GM12878 (cell line): ENCODE data around the gene KCTD6. TPM values are rescaled to one million over a fixed set of nuclear protein-coding genes. Genes with fewer than 3 reads are reported as not detected.

ENCODE experiments used
- ATAC-seq: fragments of 200-7000 bp; cut with Tn5 transposase; 3 replicates; pipeline ENCODE4 v1.9.1; 2020; ENCODE audit warnings: mild to moderate bottlenecking, moderate library complexity
- BruUV-seq: library from RNA; stranded (reverse); fragments of 400-500 nt; replicated peaks from 2 replicates; lab custom pipeline; 2021; lab: Mats Ljungman, UMichigan
- CTCF ChIA-PET: fragments of 300-600 bp; sonication (Branson Sonifier 250); formaldehyde crosslinking; extraction: SDS; loops from one replicate; lab custom pipeline; 2021; ENCODE audit warnings: inconsistent platforms; lab: Yijun Ruan, JAX
- POLR2A ChIA-PET: fragments of 350-600 bp; formaldehyde crosslinking; extraction: SDS; loops from one replicate; lab custom pipeline; 2021; ENCODE audit warnings: inconsistent platforms; lab: Charles Lee
- RAD21 ChIA-PET: fragments of 300-600 bp; sonication (Branson Sonifier 250); formaldehyde crosslinking; loops from one replicate; lab custom pipeline; 2023; ENCODE audit warnings: antibody characterized with exemption; ENCODE audit not compliant: unreplicated experiment; lab: Charles Lee
- SMC1A ChIA-PET: fragments of 300-600 bp; sonication (Branson Sonifier 250); formaldehyde crosslinking; loops from one replicate; lab custom pipeline; 2023; ENCODE audit not compliant: unreplicated experiment, uncharacterized antibody; lab: Charles Lee
- DNase-seq: peaks from one replicate; pipeline ENCODE4 v3.0.0-alpha.2; 2011; ENCODE audit warnings: low read depth, low spot score
- FAIRE-seq: peaks from 3 replicates; lab custom pipeline; 2011; peaks lifted over from hg19 to GRCh38; lab: Jason Lieb, UNC
- H2AFZ ChIP-seq: 2 replicates; pipeline ENCODE4 v1.6.0; 2011; ENCODE audit warnings: low read depth, low read length, control low read depth; ENCODE audit not compliant: control insufficient read depth
- H3K27ac ChIP-seq: 2 replicates; pipeline ENCODE4 v1.5.1; 2011; ENCODE audit warnings: control low read depth; ENCODE audit not compliant: control insufficient read depth, insufficient read depth
- H3K27me3 ChIP-seq, 2 experiments: replicated peaks in 1 of 2; 2 replicates each; pipeline versions ENCODE4 v1.6.0 to v1.6.1; 2011; ENCODE audit warnings: low read length in 1 of 2; ENCODE audit not compliant: control insufficient read depth in 2 of 2, insufficient read depth in 2 of 2
- H3K36me3 ChIP-seq, 2 experiments: 2 replicates each; pipeline ENCODE4 v1.5.1; 2011; ENCODE audit warnings: low read length in 1 of 2; ENCODE audit not compliant: control insufficient read depth in 2 of 2, insufficient read depth in 2 of 2
- H3K4me1 ChIP-seq: 2 replicates; pipeline ENCODE4 v1.6.1; 2011; ENCODE audit warnings: mild to moderate bottlenecking, low read length, moderate library complexity, mixed read lengths; ENCODE audit not compliant: control insufficient read depth, insufficient read depth
- H3K4me2 ChIP-seq: 2 replicates; pipeline ENCODE4 v1.6.0; 2011; ENCODE audit warnings: control low read depth; ENCODE audit not compliant: control insufficient read depth, insufficient read depth
- H3K4me3 ChIP-seq: fragments of 200-600 bp; sonication (generic); 2 replicates; pipeline ENCODE4 v1.5.1; 2016
- H3K79me2 ChIP-seq: 2 replicates; pipeline ENCODE4 v1.6.0; 2011; ENCODE audit warnings: low read length; ENCODE audit not compliant: control insufficient read depth, insufficient read depth
- H3K9ac ChIP-seq: 2 replicates; pipeline ENCODE4 v1.8.0; 2011; ENCODE audit warnings: low read length, control low read depth, mixed read lengths; ENCODE audit not compliant: control insufficient read depth, insufficient read depth
- H3K9me3 ChIP-seq: replicated peaks from 3 replicates; pipeline ENCODE4 v1.5.1; 2011; ENCODE audit warnings: mild to moderate bottlenecking, low read length; ENCODE audit not compliant: control insufficient read depth, insufficient read depth
- H4K20me1 ChIP-seq: 2 replicates; pipeline ENCODE4 v1.6.0; 2011; ENCODE audit not compliant: control insufficient read depth, insufficient read depth
- BCL11A ChIP-seq: IDR thresholded peaks from 2 replicates; pipeline ENCODE4 v1.6.1; 2011; ENCODE audit warnings: low read depth, low read length
- MYB ChIP-seq: fragments of 150-350 bp; IDR thresholded peaks from 2 replicates; pipeline ENCODE4 v1.6.1; 2014; ENCODE audit warnings: mild to moderate bottlenecking, low read depth, low read length, borderline replicate concordance
- PAX8 ChIP-seq: fragments of 450-650 bp; IDR thresholded peaks from 2 replicates; pipeline ENCODE4 v1.6.1; 2017; ENCODE audit warnings: mild to moderate bottlenecking, moderate library complexity
- TCF3 ChIP-seq: IDR thresholded peaks from 2 replicates; pipeline ENCODE4 v1.6.1; 2012; ENCODE audit warnings: low read depth, mild to moderate bottlenecking, low read length, borderline replicate concordance; ENCODE audit not compliant: insufficient read depth
- ZNF217 ChIP-seq: fragments of 450-650 bp; IDR thresholded peaks from 2 replicates; pipeline ENCODE4 v1.6.1; 2017; ENCODE audit warnings: antibody characterized with exemption, mild to moderate bottlenecking
- ZNF274 ChIP-seq: IDR thresholded peaks from one replicate; pipeline ENCODE4 v1.8.0; 2011; ENCODE audit not compliant: insufficient read length, insufficient read depth
- ZNF622 ChIP-seq: fragments of 450-650 bp; IDR thresholded peaks from 2 replicates; pipeline ENCODE4 v1.6.1; 2017; ENCODE audit warnings: mild to moderate bottlenecking, inconsistent platforms
- WGBS: methylation state at CpG from one replicate; pipeline ENCODE4 v1.1.6; 2016; ENCODE audit warnings: low lambda C conversion rate; ENCODE audit not compliant: insufficient replicate concordance, insufficient coverage; ENCODE audit errors: missing lambda C conversion rate; 5-methylcytosine and 5-hydroxymethylcytosine counted together
- in situ Hi-C: fragments of 300-500 bp; cut with MboI; formaldehyde crosslinking; loops from 9 replicates; pipeline ENCODE4 v1.14.3; 2018; ENCODE audit warnings: mixed read lengths
- intact Hi-C: fragments of 100-400 bp; cut with micrococcal nuclease; formaldehyde crosslinking; loops from one replicate; pipeline ENCODE4 v1.14.2; 2022; ENCODE audit not compliant: unreplicated experiment
- polyA plus RNA-seq, 11 experiments: library from polyadenylated mRNA; depleted of rRNA in 4 of 11; unstranded in 6 of 11; stranded (reverse) in 5 of 11; fragments of >200 nt; fragmentation: Nextera tagmentation in 4 of 11; fragmentation: Illumina TruSeq in 1 of 11; extraction: Ambion mirVana in 4 of 11; extraction: Trizol in 1 of 11; gene quantifications; 1 replicate in 1 of 11; 2 replicates in 10 of 11; pipeline versions ENCODE4 v1.2.1 to v1.2.3, GENCODE V29; 2011 to 2016; ENCODE audit warnings: inconsistent platforms in 2 of 11, missing spikeins in 2 of 11, low read depth in 1 of 11
- total RNA-seq, 4 experiments: library from RNA; depleted of rRNA in 3 of 4; stranded (reverse); fragments of >200 nt in 3 of 4; fragmentation: Illumina TruSeq in 1 of 4; extraction: Trizol in 1 of 4; gene quantifications; 2 replicates each; pipeline versions ENCODE4 v1.2.1 to v1.2.3, GENCODE V29; 2013 to 2021
- TF ChIP-seq, protein P1 (sequence below): fragments of 450-650 bp; IDR thresholded peaks from 2 replicates; pipeline ENCODE4 v1.6.1; 2018; ENCODE audit warnings: mild to moderate bottlenecking, low read depth, moderate library complexity; ENCODE audit not compliant: partially characterized antibody
- TF ChIP-seq, protein P2 (sequence below), 3 experiments: IDR thresholded peaks in 2 of 3; conservative IDR thresholded peaks in 1 of 3; 2 replicates each; pipeline ENCODE4 v1.5.1; 2011; ENCODE audit warnings: low read depth in 3 of 3, low read length in 3 of 3, mild to moderate bottlenecking in 3 of 3, control low read depth in 2 of 3, moderate library complexity in 2 of 3, inconsistent platforms in 1 of 3, mixed read lengths in 1 of 3; ENCODE audit not compliant: control insufficient read depth in 2 of 3, insufficient read depth in 1 of 3; ENCODE audit errors: extremely low read depth in 1 of 3
- TF ChIP-seq, protein P3 (sequence below): fragments of 450-650 bp; IDR thresholded peaks from 2 replicates; pipeline ENCODE4 v1.6.1; 2017; ENCODE audit warnings: antibody characterized with exemption, mild to moderate bottlenecking, moderate library complexity
- TF ChIP-seq, protein P4 (sequence below): IDR thresholded peaks from 2 replicates; pipeline ENCODE4 v1.6.1; 2012; ENCODE audit warnings: low read depth, low read length, improper control_type of control experiment

Gene KCTD6
- total and polyA plus RNA-seq, 10 of the 15 experiments (the other 5 are each of a cell fraction or from before 2014, with no cell fraction given): 5.2 to 10.7 (median 8.7) TPM

DNA sequence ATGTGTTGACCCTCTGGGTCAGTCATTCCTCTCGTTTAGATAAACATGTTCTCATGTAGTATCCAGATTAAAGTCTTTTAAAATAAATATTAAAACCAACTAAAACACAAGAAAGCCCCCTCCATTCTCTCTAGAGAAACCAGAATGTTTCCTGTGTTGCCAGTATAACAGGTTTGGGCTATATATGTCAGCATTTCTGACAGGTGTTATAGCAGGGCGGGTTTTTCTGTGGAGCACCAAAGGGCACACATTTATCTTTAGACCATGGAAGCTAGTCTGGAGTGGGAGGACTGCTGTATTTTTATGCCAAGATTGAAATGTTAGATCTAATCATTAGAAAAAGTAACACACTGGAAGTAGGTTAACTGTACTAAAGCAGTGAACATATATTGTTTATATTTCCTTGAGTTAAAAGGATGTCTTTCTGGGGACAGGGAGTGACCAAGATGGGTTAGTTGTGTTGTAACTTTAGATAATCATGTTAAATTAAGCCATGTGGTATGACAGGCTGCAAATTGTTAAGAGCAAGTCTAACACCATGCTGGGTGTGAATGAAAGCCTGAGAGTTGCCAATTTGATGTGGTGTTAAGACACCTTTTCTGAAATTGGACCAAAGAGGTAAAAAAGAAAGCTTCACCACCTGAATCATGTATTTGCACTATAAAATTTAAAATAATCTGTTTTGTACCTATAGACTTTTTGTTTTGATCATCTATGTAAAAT, 15.6 kb downstream of the KCTD6 start (continued):
- TF ChIP-seq, protein P1, sequence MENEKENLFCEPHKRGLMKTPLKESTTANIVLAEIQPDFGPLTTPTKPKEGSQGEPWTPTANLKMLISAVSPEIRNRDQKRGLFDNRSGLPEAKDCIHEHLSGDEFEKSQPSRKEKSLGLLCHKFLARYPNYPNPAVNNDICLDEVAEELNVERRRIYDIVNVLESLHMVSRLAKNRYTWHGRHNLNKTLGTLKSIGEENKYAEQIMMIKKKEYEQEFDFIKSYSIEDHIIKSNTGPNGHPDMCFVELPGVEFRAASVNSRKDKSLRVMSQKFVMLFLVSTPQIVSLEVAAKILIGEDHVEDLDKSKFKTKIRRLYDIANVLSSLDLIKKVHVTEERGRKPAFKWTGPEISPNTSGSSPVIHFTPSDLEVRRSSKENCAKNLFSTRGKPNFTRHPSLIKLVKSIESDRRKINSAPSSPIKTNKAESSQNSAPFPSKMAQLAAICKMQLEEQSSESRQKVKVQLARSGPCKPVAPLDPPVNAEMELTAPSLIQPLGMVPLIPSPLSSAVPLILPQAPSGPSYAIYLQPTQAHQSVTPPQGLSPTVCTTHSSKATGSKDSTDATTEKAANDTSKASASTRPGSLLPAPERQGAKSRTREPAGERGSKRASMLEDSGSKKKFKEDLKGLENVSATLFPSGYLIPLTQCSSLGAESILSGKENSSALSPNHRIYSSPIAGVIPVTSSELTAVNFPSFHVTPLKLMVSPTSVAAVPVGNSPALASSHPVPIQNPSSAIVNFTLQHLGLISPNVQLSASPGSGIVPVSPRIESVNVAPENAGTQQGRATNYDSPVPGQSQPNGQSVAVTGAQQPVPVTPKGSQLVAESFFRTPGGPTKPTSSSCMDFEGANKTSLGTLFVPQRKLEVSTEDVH: no peak
- TF ChIP-seq PAX8: no peak

DNA sequence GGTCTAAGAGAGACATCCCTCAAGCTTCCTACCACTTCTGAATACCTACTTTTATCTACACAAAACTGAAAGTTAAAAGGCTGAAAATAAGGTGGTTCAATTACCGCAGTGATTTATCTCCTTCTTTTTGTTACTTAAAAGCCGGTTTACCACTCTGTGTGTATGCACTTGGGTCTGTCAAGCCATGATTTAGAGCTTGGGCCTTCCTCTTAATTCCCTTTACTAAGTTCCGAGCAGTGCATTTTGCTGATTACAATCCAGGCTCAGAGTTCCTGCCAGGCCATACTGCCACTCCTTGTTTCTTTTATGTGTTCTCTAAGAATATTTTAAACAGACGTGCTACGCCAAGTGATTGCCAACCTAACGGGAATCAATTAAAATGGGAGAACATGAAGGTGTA, 16.5 kb downstream of the KCTD6 start:
- H3K27me3 ChIP-seq: no peaks in the 10 kb centered on the region
- SMC1A ChIA-PET: interaction anchor here (1.1 kb wide), 1 partner anchor 8 kb away, joined by 3 read pairs; no protein-coding TSS in a partner anchor
- WGBS: 65% methylated on average over 6 of the region's 6 CpGs
- TF ChIP-seq ZNF217: no peak
- no peak for TF ChIP-seq ZNF622
- TF ChIP-seq, protein P2, sequence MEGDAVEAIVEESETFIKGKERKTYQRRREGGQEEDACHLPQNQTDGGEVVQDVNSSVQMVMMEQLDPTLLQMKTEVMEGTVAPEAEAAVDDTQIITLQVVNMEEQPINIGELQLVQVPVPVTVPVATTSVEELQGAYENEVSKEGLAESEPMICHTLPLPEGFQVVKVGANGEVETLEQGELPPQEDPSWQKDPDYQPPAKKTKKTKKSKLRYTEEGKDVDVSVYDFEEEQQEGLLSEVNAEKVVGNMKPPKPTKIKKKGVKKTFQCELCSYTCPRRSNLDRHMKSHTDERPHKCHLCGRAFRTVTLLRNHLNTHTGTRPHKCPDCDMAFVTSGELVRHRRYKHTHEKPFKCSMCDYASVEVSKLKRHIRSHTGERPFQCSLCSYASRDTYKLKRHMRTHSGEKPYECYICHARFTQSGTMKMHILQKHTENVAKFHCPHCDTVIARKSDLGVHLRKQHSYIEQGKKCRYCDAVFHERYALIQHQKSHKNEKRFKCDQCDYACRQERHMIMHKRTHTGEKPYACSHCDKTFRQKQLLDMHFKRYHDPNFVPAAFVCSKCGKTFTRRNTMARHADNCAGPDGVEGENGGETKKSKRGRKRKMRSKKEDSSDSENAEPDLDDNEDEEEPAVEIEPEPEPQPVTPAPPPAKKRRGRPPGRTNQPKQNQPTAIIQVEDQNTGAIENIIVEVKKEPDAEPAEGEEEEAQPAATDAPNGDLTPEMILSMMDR (IDR thresholded peaks at IDR 0.05 in 2 of 3, conservative IDR thresholded peaks at IDR 0.05 in 1 of 3; ENCODE audit: control insufficient read depth in 2 of 3, extremely low read depth in 1 of 3, insufficient read depth in 1 of 3, low read depth in 3 of 3, low read length in 3 of 3): no peak
- TF ChIP-seq, protein P3, sequence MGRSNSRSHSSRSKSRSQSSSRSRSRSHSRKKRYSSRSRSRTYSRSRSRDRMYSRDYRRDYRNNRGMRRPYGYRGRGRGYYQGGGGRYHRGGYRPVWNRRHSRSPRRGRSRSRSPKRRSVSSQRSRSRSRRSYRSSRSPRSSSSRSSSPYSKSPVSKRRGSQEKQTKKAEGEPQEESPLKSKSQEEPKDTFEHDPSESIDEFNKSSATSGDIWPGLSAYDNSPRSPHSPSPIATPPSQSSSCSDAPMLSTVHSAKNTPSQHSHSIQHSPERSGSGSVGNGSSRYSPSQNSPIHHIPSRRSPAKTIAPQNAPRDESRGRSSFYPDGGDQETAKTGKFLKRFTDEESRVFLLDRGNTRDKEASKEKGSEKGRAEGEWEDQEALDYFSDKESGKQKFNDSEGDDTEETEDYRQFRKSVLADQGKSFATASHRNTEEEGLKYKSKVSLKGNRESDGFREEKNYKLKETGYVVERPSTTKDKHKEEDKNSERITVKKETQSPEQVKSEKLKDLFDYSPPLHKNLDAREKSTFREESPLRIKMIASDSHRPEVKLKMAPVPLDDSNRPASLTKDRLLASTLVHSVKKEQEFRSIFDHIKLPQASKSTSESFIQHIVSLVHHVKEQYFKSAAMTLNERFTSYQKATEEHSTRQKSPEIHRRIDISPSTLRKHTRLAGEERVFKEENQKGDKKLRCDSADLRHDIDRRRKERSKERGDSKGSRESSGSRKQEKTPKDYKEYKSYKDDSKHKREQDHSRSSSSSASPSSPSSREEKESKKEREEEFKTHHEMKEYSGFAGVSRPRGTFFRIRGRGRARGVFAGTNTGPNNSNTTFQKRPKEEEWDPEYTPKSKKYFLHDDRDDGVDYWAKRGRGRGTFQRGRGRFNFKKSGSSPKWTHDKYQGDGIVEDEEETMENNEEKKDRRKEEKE: no peak
- TF ChIP-seq, protein P4, sequence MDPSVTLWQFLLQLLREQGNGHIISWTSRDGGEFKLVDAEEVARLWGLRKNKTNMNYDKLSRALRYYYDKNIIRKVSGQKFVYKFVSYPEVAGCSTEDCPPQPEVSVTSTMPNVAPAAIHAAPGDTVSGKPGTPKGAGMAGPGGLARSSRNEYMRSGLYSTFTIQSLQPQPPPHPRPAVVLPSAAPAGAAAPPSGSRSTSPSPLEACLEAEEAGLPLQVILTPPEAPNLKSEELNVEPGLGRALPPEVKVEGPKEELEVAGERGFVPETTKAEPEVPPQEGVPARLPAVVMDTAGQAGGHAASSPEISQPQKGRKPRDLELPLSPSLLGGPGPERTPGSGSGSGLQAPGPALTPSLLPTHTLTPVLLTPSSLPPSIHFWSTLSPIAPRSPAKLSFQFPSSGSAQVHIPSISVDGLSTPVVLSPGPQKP: no peak
- no peak for TF ChIP-seq MYB
- TF ChIP-seq BCL11A: no peak
- TF ChIP-seq TCF3: no peak
- no peak for TF ChIP-seq ZNF274

More for the DNA sequence above, 16.5 kb downstream of the KCTD6 start:
- ATAC-seq: no peak
- intact Hi-C loops (no loop called here), in situ Hi-C loops (no loop called here)
- Histone ChIP-seq H3K36me3 (no peaks in the 10 kb centered on the region), H3K4me1 (no peaks in the 10 kb centered on the region), H3K79me2 (no peaks in the 10 kb centered on the region), H3K27ac (no peak overlapping the region), H3K9ac (no peak overlapping the region), H3K4me2 (no peak overlapping the region), H4K20me1 (no peaks in the 10 kb centered on the region), H2AFZ (no peak overlapping the region), H3K9me3 (no peaks in the 10 kb centered on the region), H3K4me3 (no peak overlapping the region)
- DNase-seq: no peak
- ChIA-PET RAD21 (no interaction called here), CTCF (no interaction called here), POLR2A (no interaction called here)
- BruUV-seq: no TSS peak
- no peak for FAIRE-seq
